LNCAP (cell line): ENCODE results near the gene ZNF236.

Experiments used
- TF ChIP-seq, protein P1 (sequence below): fragments of 450-650 bp; IDR thresholded peaks from 2 replicates; pipeline ENCODE4 v1.5.1; 2017; ENCODE audit warnings: mild to moderate bottlenecking

Gene ZNF236

DNA sequence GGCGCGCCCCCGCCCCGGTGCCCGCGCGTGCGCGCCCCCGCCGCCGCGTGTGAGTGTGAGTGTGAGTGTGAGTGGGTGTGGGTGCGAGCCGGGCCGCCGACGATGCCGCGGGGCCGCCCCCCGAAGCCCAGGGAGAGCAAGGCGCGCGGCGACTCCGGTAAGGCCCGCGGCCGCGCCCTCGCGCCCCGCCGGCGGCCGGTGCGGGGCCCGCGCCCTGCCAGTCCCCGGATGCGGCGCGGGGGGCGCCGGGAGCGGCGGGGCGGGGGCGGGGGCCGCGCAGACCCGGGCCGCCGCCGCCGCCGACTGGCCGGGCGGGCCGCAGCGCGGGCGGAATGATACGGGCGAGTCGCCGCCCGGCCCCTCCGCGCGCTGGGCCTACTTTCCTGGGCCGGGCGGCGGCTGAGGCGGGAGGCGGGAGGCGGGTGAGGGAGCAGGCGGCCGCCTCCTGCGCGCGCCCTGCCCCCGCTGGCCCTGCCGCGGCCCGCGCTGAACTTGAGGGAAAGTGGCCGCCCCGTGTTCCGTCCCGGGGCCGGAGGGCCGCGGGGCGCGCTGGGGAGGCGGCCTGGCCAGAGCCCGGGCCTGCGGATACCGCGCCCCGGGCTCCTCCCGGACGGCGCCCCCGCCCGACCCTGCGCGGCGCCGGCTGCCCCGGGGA, at the start of gene ZNF236:
Gene ZNF236, plus strand, starts transcription at position 52 of the 655 bp plus-strand sequence. Its CDS starts 51 bp downstream, at position 103.
- TF ChIP-seq, protein P1, sequence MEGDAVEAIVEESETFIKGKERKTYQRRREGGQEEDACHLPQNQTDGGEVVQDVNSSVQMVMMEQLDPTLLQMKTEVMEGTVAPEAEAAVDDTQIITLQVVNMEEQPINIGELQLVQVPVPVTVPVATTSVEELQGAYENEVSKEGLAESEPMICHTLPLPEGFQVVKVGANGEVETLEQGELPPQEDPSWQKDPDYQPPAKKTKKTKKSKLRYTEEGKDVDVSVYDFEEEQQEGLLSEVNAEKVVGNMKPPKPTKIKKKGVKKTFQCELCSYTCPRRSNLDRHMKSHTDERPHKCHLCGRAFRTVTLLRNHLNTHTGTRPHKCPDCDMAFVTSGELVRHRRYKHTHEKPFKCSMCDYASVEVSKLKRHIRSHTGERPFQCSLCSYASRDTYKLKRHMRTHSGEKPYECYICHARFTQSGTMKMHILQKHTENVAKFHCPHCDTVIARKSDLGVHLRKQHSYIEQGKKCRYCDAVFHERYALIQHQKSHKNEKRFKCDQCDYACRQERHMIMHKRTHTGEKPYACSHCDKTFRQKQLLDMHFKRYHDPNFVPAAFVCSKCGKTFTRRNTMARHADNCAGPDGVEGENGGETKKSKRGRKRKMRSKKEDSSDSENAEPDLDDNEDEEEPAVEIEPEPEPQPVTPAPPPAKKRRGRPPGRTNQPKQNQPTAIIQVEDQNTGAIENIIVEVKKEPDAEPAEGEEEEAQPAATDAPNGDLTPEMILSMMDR, result no peak

DNA sequence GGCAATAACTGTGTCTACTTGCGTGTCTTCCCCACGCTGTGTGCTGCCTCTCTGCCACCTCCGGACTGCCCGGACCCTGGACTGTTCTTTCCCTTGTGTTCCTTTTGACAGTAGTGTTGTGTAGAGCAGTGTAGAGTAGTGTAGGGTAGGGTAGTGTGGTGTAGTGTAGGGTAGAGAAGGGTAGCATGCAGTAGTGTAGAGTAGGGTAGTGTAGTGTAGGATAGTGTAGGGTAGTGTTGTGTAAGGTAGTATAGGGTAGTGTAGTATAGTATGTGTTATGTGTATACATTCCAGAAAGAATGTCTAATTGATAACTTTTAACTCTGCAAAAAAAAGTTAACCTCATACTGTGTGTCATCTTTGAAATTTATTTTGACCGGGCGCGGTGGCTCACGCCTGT, 49.7 kb upstream of the ZNF236 start:
- TF ChIP-seq, protein P1, result no peak

- TF ChIP-seq, protein P1, result no peak
Measured at GRCh38 chr18:76783786-76784484, 38.4 kb upstream of the ZNF236 start.

DNA sequence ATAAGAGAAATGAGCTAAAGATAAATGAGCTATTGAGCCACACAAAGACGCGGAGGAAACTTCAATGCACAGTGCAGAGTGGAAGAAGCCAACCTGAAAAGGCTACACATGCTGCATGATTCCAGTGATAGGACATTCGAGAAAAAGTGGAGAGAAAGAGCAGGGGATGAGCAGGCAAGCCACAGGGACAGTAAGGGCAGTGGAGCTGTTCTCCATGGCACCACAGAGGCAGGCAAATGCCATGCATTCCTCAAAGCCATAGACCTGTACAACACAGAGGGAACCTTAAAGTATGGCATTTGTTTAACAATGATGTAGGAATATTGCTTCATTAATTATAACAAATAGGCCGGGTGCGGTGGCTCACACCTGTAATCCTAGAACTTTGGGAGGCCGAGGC, 36.5 kb upstream of the ZNF236 start:
- TF ChIP-seq, protein P1, result no peak

DNA sequence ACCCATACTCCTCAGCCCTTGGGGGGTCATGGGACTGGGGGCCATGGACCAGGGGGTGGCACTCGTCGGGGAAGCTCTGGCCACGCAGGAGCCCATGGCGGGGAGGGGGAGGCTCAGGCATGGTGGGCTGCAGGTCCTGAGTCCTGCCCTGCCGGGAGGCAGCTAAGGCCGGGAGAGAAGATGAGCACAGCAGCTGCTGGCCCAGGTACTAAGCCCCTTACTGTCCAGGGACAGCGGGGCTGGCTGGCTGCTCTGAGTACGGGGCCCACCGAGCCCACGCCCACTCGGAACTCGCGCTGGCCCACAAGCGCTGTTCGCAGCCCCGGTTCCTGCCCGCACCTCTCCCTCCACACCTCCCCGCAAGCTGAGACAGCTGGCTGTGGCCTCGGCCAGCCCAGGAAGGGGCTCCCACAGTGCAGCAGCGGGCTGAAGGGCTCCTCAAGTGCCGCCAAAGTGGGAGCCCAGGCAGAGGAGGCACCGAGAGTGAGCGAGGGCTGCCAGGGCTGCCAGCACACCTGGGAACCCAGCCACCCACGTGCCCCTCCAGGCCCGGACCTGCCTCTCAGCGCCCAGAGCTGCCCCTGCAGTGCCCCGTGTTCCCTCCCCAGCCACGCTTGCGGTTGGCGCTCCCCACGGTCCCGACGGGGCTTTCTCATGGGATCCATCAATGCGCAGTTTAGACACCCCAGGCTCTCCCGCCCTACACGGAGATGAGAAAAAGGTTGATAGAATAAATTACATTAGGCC, 33.6 kb upstream of the ZNF236 start:
- TF ChIP-seq, protein P1, result no peak

DNA sequence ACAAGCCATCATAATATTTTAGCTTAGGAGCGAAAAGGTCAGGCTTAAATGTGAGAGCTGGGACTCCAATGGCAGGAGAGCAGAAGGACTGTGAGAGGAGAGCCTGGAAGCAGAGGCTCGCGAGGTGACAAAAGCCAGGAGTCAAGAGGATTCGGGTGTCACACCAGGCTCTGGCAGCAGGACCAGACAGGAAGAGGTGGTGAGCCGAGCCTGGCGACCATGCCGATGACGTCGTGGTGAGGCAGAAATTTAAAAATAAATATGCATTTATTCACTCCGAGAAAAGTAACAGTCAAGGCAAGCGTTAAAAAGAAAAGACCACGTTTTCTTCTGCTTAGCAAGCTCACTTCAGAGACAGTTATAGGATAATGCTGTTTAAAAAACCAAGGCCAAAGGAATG, 31.3 kb upstream of the ZNF236 start:
- TF ChIP-seq, protein P1, result no peak

- TF ChIP-seq, protein P1, result no peak
Measured at GRCh38 chr18:76791642-76792041, 30.7 kb upstream of the ZNF236 start.
